ENCODE data around the gene SULT1C2.
"Not testable (repeated sequence)": the region's sequence is repeated elsewhere in the genome, so short reads cannot be mapped to it uniquely, and the experiment has no call there.

The SULT1C2 gene

GRCh38 chr2:108355906-108356734 is 67.4 kb downstream of the SULT1C2 start:
- Histone ChIP-seq H3K36me3 (ENCODE audit: insufficient read depth, low read length) (no peaks in the 10 kb centered on the region), H3K9ac (ENCODE audit: low read length) (no peak overlapping the region), H3K27me3 (ENCODE audit: control insufficient read depth in 1 of 2, insufficient read depth in 2 of 2, low read length in 2 of 2) (no peaks in the 10 kb centered on the region), H3K4me3 (ENCODE audit: low read depth in 1 of 2, low read length in 2 of 2) (no peak overlapping the region), H3K4me1 (ENCODE audit: insufficient read depth, low read length) (no peaks in the 10 kb centered on the region), H3K9me3 (ENCODE audit: low read length) (no peaks in the 10 kb centered on the region), H3K27ac (ENCODE audit: low read depth, low read length) (no peak overlapping the region)

- H3K27ac ChIP-seq (ENCODE audit: low read depth, low read length); H3K9me3 ChIP-seq (ENCODE audit: low read length); H3K36me3 ChIP-seq (ENCODE audit: insufficient read depth, low read length); H3K4me1 ChIP-seq (ENCODE audit: insufficient read depth, low read length); H3K27me3 ChIP-seq (ENCODE audit: control insufficient read depth in 1 of 2, insufficient read depth in 2 of 2, low read length in 2 of 2); H3K9ac ChIP-seq (ENCODE audit: low read length); H3K4me3 ChIP-seq (ENCODE audit: low read depth in 1 of 2, low read length in 2 of 2): not testable (repeated sequence)
Measured at GRCh38 chr2:108359336-108359735, 70.6 kb downstream of the SULT1C2 start.

Measured in muscle layer of colon (tissue), 2 donors.